WTC11 (cell line): Measurements from ENCODE around the gene DTL. TPM values are rescaled to one million over a fixed set of nuclear protein-coding genes. Genes with fewer than 3 reads are reported as not detected.

ENCODE experiments used
- ATAC-seq: fragments of 200-7000 bp; cut with Tn5 transposase; 2 replicates; pipeline ENCODE4 v1.10.0; 2021; ENCODE audit warnings: mild to moderate bottlenecking, moderate library complexity
- CTCF ChIA-PET: fragments of 300-600 bp; sonication (Branson Sonifier 250); formaldehyde crosslinking; loops from one replicate; lab custom pipeline; 2021; ENCODE audit warnings: antibody characterized with exemption; lab: Charles Lee
- POLR2A ChIA-PET: fragments of 350-600 bp; sonication (Branson Sonifier 250); formaldehyde crosslinking; loops from one replicate; lab custom pipeline; 2021; ENCODE audit warnings: antibody characterized with exemption; lab: Charles Lee
- DNase-seq: peaks from one replicate; pipeline ENCODE4 v3.0.0; 2021; ENCODE audit warnings: low spot score
- H3K27ac Mint-ChIP-seq: 2 replicates; pipeline ENCODE4 v1.8.0; 2021; ENCODE audit warnings: mixed read lengths
- H3K27me3 Mint-ChIP-seq: 2 replicates; pipeline ENCODE4 v1.8.0; 2021; ENCODE audit warnings: low read depth, mild to moderate bottlenecking, moderate library complexity, mixed read lengths
- H3K36me3 Mint-ChIP-seq: 2 replicates; pipeline ENCODE4 v1.8.0; 2021; ENCODE audit warnings: mixed read lengths
- H3K4me1 Mint-ChIP-seq: 2 replicates; pipeline ENCODE4 v1.8.0; 2022; ENCODE audit warnings: mixed read lengths
- H3K4me3 Mint-ChIP-seq: 2 replicates; pipeline ENCODE4 v1.8.0; 2021; ENCODE audit warnings: mild to moderate bottlenecking, moderate library complexity, mixed read lengths
- H3K9me3 Mint-ChIP-seq: 2 replicates; pipeline ENCODE4 v1.8.0; 2021; ENCODE audit warnings: mixed read lengths
- ESRRA ChIP-seq: sonication (generic); formaldehyde crosslinking; IDR thresholded peaks from 2 replicates; pipeline ENCODE4 v1.8.1; 2022; ENCODE audit warnings: mild to moderate bottlenecking, missing genetic modification reagents, borderline replicate concordance
- GABPB1 ChIP-seq: sonication (generic); formaldehyde crosslinking; IDR thresholded peaks from 2 replicates; pipeline ENCODE4 v1.8.1; 2023; ENCODE audit warnings: mild to moderate bottlenecking, missing genetic modification reagents
- HMGA2 ChIP-seq: fragments of 250-450 bp; sonication (Bioruptor Pico); IDR thresholded peaks from 2 replicates; pipeline ENCODE4 v1.4.0; 2021; ENCODE audit warnings: mild to moderate bottlenecking, moderate library complexity
- JUN ChIP-seq: sonication (generic); formaldehyde crosslinking; IDR thresholded peaks from 2 replicates; pipeline ENCODE4 v1.8.0; 2023; ENCODE audit warnings: mild to moderate bottlenecking, missing genetic modification reagents
- NFE2L1 ChIP-seq: sonication (generic); formaldehyde crosslinking; IDR thresholded peaks from 2 replicates; pipeline ENCODE4 v1.8.1; 2023; ENCODE audit warnings: missing genetic modification reagents
- SOX15 ChIP-seq: fragments of 250-450 bp; sonication (Bioruptor Pico); IDR thresholded peaks from 2 replicates; pipeline ENCODE4 v1.9.0; 2021; ENCODE audit warnings: mild to moderate bottlenecking
- TEAD4 ChIP-seq: sonication (generic); formaldehyde crosslinking; IDR thresholded peaks from 2 replicates; pipeline ENCODE4 v1.8.0; 2022; ENCODE audit warnings: mild to moderate bottlenecking, missing genetic modification reagents
- ZBTB21 ChIP-seq: sonication (generic); formaldehyde crosslinking; IDR thresholded peaks from 2 replicates; pipeline ENCODE4 v1.8.1; 2023; ENCODE audit warnings: mild to moderate bottlenecking, missing genetic modification reagents, borderline replicate concordance
- ZNF263 ChIP-seq: sonication (generic); formaldehyde crosslinking; IDR thresholded peaks from 2 replicates; pipeline ENCODE4 v1.8.1; 2022; ENCODE audit warnings: low read depth, mild to moderate bottlenecking, moderate library complexity, missing genetic modification reagents
- ZNF423 ChIP-seq: fragments of 250-450 bp; sonication (Bioruptor Pico); IDR thresholded peaks from 2 replicates; pipeline ENCODE4 v2.1.2; 2022; ENCODE audit warnings: mild to moderate bottlenecking, moderate library complexity
- total RNA-seq: library from RNA; stranded (reverse); gene quantifications from 3 replicates; pipeline ENCODE4 v1.2.3, GENCODE V29; 2021
- TF ChIP-seq, protein P1 (sequence below): sonication (generic); formaldehyde crosslinking; conservative IDR thresholded peaks from 2 replicates; pipeline ENCODE4 v1.8.1; 2023; ENCODE audit warnings: mild to moderate bottlenecking, low read depth, missing genetic modification reagents, moderate library complexity
- TF ChIP-seq, protein P2 (sequence below): sonication (generic); formaldehyde crosslinking; IDR thresholded peaks from 2 replicates; pipeline ENCODE4 v1.8.0; 2022; ENCODE audit warnings: mild to moderate bottlenecking, missing genetic modification reagents
- TF ChIP-seq, protein P3 (sequence below): fragments of 250-450 bp; sonication (Bioruptor Pico); IDR thresholded peaks from 2 replicates; pipeline ENCODE4 v1.9.0; 2021; ENCODE audit warnings: mild to moderate bottlenecking
- TF ChIP-seq, protein P4 (sequence below): fragments of 250-450 bp; sonication (Bioruptor Pico); IDR thresholded peaks from 2 replicates; pipeline ENCODE4 v1.9.0; 2021; ENCODE audit warnings: moderate library complexity, mild to moderate bottlenecking, inconsistent platforms, borderline replicate concordance
- TF ChIP-seq, protein P5 (sequence below): sonication (generic); formaldehyde crosslinking; IDR thresholded peaks from 2 replicates; pipeline ENCODE4 v1.8.0; 2023; ENCODE audit warnings: mild to moderate bottlenecking, missing genetic modification reagents
- TF ChIP-seq, protein P6 (sequence below): sonication (generic); formaldehyde crosslinking; IDR thresholded peaks from 2 replicates; pipeline ENCODE4 v1.8.0; 2022; ENCODE audit warnings: mild to moderate bottlenecking, missing genetic modification reagents
- TF ChIP-seq, protein P7 (sequence below): fragments of 250-450 bp; sonication (Bioruptor Pico); IDR thresholded peaks from 2 replicates; pipeline ENCODE4 v1.9.0; 2021; ENCODE audit warnings: mild to moderate bottlenecking
- TF ChIP-seq, protein P8 (sequence below): sonication (generic); formaldehyde crosslinking; IDR thresholded peaks from 2 replicates; pipeline ENCODE4 v1.8.1; 2023; ENCODE audit warnings: mild to moderate bottlenecking, missing genetic modification reagents

Gene DTL
- total RNA-seq, 1 experiment from 2014 or later, result 52.3 TPM

DNA sequence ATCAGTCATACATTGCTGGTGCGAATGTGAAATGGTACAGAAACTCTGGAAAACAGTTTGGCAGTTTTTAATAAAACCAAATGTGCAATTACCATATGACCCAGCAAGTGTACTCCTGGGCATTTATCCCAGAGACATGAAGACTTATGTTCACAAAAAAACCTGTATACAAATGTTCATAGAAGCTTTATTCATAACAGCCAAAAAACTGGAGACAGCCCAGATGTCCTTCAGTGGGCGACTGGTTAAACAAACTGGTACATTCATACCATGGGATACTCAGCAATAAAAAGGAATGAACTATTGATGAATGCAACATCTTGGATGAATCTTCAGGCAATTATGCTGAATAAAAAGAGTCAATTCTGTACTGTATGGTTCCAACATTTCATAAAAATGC lies 97.8 kb downstream of the DTL start (continued):
- TF ChIP-seq JUN (CRISPR knock-in tag) (no peak), ESRRA (CRISPR knock-in tag) (no peak), TEAD4 (CRISPR knock-in tag) (no peak), GABPB1 (CRISPR knock-in tag) (no peak)
- TF ChIP-seq, protein P1, sequence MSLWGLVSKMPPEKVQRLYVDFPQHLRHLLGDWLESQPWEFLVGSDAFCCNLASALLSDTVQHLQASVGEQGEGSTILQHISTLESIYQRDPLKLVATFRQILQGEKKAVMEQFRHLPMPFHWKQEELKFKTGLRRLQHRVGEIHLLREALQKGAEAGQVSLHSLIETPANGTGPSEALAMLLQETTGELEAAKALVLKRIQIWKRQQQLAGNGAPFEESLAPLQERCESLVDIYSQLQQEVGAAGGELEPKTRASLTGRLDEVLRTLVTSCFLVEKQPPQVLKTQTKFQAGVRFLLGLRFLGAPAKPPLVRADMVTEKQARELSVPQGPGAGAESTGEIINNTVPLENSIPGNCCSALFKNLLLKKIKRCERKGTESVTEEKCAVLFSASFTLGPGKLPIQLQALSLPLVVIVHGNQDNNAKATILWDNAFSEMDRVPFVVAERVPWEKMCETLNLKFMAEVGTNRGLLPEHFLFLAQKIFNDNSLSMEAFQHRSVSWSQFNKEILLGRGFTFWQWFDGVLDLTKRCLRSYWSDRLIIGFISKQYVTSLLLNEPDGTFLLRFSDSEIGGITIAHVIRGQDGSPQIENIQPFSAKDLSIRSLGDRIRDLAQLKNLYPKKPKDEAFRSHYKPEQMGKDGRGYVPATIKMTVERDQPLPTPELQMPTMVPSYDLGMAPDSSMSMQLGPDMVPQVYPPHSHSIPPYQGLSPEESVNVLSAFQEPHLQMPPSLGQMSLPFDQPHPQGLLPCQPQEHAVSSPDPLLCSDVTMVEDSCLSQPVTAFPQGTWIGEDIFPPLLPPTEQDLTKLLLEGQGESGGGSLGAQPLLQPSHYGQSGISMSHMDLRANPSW (CRISPR knock-in tag), result no peak
- TF ChIP-seq, protein P2, sequence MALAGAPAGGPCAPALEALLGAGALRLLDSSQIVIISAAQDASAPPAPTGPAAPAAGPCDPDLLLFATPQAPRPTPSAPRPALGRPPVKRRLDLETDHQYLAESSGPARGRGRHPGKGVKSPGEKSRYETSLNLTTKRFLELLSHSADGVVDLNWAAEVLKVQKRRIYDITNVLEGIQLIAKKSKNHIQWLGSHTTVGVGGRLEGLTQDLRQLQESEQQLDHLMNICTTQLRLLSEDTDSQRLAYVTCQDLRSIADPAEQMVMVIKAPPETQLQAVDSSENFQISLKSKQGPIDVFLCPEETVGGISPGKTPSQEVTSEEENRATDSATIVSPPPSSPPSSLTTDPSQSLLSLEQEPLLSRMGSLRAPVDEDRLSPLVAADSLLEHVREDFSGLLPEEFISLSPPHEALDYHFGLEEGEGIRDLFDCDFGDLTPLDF, result no peak
- TF ChIP-seq, protein P3, sequence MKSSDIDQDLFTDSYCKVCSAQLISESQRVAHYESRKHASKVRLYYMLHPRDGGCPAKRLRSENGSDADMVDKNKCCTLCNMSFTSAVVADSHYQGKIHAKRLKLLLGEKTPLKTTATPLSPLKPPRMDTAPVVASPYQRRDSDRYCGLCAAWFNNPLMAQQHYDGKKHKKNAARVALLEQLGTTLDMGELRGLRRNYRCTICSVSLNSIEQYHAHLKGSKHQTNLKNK (CRISPR knock-in tag), result no peak
- TF ChIP-seq, protein P4, sequence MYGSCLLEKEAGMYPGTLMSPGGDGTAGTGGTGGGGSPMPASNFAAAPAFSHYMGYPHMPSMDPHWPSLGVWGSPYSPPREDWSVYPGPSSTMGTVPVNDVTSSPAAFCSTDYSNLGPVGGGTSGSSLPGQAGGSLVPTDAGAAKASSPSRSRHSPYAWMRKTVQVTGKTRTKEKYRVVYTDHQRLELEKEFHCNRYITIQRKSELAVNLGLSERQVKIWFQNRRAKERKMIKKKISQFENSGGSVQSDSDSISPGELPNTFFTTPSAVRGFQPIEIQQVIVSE, result no peak
- TF ChIP-seq, all 79 proteins: peak for 0

DNA sequence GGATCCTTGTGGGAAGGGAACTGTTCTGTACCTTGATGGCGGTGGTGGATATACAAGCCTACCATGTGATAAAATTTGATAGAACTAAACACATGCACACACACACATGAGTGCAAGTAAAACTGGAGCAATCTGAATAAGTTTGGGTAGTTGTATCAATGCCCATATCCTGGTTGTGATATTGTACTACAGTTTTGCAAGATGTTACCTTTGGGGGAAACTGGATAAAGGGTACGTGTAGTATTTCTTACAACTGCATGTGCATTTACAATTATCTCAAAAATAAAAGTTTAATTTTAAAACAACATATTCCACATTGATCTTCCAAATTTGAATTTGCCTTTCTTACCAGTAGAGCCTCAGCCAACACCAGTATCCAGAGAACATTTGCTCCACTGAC lies 99.6 kb downstream of the DTL start:
- no peak for DNase-seq
- ChIA-PET CTCF (no interaction called here), POLR2A (no interaction called here)
- no peak for ATAC-seq
- TF ChIP-seq, protein P5, sequence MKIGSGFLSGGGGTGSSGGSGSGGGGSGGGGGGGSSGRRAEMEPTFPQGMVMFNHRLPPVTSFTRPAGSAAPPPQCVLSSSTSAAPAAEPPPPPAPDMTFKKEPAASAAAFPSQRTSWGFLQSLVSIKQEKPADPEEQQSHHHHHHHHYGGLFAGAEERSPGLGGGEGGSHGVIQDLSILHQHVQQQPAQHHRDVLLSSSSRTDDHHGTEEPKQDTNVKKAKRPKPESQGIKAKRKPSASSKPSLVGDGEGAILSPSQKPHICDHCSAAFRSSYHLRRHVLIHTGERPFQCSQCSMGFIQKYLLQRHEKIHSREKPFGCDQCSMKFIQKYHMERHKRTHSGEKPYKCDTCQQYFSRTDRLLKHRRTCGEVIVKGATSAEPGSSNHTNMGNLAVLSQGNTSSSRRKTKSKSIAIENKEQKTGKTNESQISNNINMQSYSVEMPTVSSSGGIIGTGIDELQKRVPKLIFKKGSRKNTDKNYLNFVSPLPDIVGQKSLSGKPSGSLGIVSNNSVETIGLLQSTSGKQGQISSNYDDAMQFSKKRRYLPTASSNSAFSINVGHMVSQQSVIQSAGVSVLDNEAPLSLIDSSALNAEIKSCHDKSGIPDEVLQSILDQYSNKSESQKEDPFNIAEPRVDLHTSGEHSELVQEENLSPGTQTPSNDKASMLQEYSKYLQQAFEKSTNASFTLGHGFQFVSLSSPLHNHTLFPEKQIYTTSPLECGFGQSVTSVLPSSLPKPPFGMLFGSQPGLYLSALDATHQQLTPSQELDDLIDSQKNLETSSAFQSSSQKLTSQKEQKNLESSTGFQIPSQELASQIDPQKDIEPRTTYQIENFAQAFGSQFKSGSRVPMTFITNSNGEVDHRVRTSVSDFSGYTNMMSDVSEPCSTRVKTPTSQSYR (CRISPR knock-in tag), result no peak
- no peak for TF ChIP-seq HMGA2 (CRISPR knock-in tag)
- TF ChIP-seq ZBTB21 (CRISPR knock-in tag), result no peak
- H3K9me3 Mint-ChIP-seq, result peaks cover 18% of the 10 kb centered on the region
- H3K4me1 Mint-ChIP-seq, result peaks cover 4% of the 10 kb centered on the region; the same call in 1 of the 2 replicates
- H3K4me3 Mint-ChIP-seq, result no peak overlapping the region
- H3K27ac Mint-ChIP-seq, result no peak overlapping the region
- peaks cover 10% of the 10 kb centered on the region for H3K36me3 Mint-ChIP-seq
- no peaks in the 10 kb centered on the region for H3K27me3 Mint-ChIP-seq

DNA sequence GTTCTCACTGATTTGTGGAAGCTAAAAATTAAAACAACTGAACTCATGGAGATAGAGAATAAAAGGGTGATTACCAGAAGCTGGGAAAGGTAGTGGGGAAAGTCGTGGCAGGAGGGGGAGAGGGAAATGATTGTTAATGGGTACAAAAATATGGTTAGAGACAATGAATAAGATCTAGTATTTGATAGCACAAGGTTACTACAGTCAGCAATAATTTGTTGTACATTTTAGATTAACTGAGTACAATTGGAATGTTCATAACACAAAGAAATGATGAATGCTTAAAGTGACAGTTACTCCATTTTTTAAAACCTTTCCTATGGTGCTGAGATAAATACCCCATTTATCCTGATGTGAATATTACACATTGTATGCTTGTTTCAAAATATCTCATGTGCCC lies 102.3 kb downstream of the DTL start:
- CTCF ChIA-PET, result no interaction called here
- POLR2A ChIA-PET, result no interaction called here
- ATAC-seq, result no peak
- TF ChIP-seq, protein P6, sequence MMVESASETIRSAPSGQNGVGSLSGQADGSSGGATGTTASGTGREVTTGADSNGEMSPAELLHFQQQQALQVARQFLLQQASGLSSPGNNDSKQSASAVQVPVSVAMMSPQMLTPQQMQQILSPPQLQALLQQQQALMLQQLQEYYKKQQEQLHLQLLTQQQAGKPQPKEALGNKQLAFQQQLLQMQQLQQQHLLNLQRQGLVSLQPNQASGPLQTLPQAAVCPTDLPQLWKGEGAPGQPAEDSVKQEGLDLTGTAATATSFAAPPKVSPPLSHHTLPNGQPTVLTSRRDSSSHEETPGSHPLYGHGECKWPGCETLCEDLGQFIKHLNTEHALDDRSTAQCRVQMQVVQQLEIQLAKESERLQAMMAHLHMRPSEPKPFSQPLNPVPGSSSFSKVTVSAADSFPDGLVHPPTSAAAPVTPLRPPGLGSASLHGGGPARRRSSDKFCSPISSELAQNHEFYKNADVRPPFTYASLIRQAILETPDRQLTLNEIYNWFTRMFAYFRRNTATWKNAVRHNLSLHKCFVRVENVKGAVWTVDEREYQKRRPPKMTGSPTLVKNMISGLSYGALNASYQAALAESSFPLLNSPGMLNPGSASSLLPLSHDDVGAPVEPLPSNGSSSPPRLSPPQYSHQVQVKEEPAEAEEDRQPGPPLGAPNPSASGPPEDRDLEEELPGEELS (CRISPR knock-in tag), result no peak
- TF ChIP-seq ZNF423 (CRISPR knock-in tag) (no peak), GABPB1 (CRISPR knock-in tag) (no peak), ZNF263 (no peak), HMGA2 (CRISPR knock-in tag) (no peak), SOX15 (CRISPR knock-in tag) (no peak), NFE2L1 (CRISPR knock-in tag) (no peak)
- TF ChIP-seq, protein P7, sequence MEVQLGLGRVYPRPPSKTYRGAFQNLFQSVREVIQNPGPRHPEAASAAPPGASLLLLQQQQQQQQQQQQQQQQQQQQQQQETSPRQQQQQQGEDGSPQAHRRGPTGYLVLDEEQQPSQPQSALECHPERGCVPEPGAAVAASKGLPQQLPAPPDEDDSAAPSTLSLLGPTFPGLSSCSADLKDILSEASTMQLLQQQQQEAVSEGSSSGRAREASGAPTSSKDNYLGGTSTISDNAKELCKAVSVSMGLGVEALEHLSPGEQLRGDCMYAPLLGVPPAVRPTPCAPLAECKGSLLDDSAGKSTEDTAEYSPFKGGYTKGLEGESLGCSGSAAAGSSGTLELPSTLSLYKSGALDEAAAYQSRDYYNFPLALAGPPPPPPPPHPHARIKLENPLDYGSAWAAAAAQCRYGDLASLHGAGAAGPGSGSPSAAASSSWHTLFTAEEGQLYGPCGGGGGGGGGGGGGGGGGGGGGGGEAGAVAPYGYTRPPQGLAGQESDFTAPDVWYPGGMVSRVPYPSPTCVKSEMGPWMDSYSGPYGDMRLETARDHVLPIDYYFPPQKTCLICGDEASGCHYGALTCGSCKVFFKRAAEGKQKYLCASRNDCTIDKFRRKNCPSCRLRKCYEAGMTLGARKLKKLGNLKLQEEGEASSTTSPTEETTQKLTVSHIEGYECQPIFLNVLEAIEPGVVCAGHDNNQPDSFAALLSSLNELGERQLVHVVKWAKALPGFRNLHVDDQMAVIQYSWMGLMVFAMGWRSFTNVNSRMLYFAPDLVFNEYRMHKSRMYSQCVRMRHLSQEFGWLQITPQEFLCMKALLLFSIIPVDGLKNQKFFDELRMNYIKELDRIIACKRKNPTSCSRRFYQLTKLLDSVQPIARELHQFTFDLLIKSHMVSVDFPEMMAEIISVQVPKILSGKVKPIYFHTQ (CRISPR knock-in tag), result no peak
- TF ChIP-seq, protein P3 (CRISPR knock-in tag), result no peak
- TF ChIP-seq, protein P8, sequence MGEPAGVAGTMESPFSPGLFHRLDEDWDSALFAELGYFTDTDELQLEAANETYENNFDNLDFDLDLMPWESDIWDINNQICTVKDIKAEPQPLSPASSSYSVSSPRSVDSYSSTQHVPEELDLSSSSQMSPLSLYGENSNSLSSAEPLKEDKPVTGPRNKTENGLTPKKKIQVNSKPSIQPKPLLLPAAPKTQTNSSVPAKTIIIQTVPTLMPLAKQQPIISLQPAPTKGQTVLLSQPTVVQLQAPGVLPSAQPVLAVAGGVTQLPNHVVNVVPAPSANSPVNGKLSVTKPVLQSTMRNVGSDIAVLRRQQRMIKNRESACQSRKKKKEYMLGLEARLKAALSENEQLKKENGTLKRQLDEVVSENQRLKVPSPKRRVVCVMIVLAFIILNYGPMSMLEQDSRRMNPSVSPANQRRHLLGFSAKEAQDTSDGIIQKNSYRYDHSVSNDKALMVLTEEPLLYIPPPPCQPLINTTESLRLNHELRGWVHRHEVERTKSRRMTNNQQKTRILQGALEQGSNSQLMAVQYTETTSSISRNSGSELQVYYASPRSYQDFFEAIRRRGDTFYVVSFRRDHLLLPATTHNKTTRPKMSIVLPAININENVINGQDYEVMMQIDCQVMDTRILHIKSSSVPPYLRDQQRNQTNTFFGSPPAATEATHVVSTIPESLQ, result no peak

More for the DNA sequence above, 102.3 kb downstream of the DTL start:
- Mint-ChIP-seq H3K4me3 (no peak overlapping the region), H3K36me3 (peaks cover 8% of the 10 kb centered on the region), H3K27me3 (no peaks in the 10 kb centered on the region), H3K9me3 (peaks cover 18% of the 10 kb centered on the region), H3K27ac (no peak overlapping the region), H3K4me1 (no peaks in the 10 kb centered on the region)
- no peak for DNase-seq
